HAP-1 (cell line): ENCODE data around the gene SERTAD3.
"Not testable (repeated sequence)": the region's sequence is repeated elsewhere in the genome, so short reads cannot be mapped to it uniquely, and the experiment has no call there.

Experiments used
- DNase-seq, 2 experiments: peaks; one replicate each; pipeline ENCODE4 v3.0.0-alpha.2; 2016 to 2020; ENCODE audit warnings: low spot score in 2 of 2
- H3K27me3 ChIP-seq: fragments of 250-450 bp; sonication (Bioruptor Pico); 2 replicates; pipeline ENCODE4 v1.5.1; 2020; ENCODE audit warnings: low read depth, mild to moderate bottlenecking, moderate library complexity
- H3K36me3 ChIP-seq: fragments of 250-450 bp; sonication (Bioruptor Pico); replicated peaks from 2 replicates; pipeline ENCODE4 v1.5.1; 2020; ENCODE audit warnings: mild to moderate bottlenecking
- H3K4me1 ChIP-seq: fragments of 250-450 bp; sonication (Bioruptor Pico); 2 replicates; pipeline ENCODE4 v1.5.1; 2020; ENCODE audit warnings: mild to moderate bottlenecking
- H3K4me3 ChIP-seq: fragments of 250-450 bp; sonication (Bioruptor Pico); 2 replicates; pipeline ENCODE4 v1.5.1; 2020; ENCODE audit warnings: mild to moderate bottlenecking, moderate library complexity
- H3K9me3 ChIP-seq: fragments of 250-450 bp; sonication (Bioruptor Pico); 2 replicates; pipeline ENCODE4 v1.5.1; 2020; ENCODE audit warnings: mild to moderate bottlenecking, moderate library complexity
- in situ Hi-C: fragments of 300-500 bp; cut with MboI; formaldehyde crosslinking; loops from 3 replicates; pipeline ENCODE4 v1.14.3; 2020; ENCODE audit warnings: low sequenced_read_pairs, inconsistent platforms, mixed read lengths

SERTAD3 gene

GRCh38 chr19:40465557-40466218 lies 21.6 kb upstream of the SERTAD3 start, which contains the start of gene BLVRB:
BLVRB (minus strand) TSS chr19:40465745; CDS start chr19:40465688, 57 bp downstream.
- Histone ChIP-seq H3K4me3 (peak within 1 kb of the TSS; percentile 68), H3K36me3 (no peaks in the 10 kb centered on the region), H3K27me3 (no peaks in the 10 kb centered on the region), H3K4me1 (peaks cover 11% of the 10 kb centered on the region), H3K9me3 (0 out of 2 replicates have a peak, but pooled peaks cover 2% of the 10 kb centered on the region)
- DNase-seq, result peak; percentile 97 to 100
- in situ Hi-C loops, result no loop called here

- DNase-seq, result no peak
These were observed 21.0 kb upstream of the SERTAD3 start for GRCh38 chr19:40465025-40465556.

GRCh38 chr19:40464059-40465024 lies 20.2 kb upstream of the SERTAD3 start:
- Histone ChIP-seq H3K4me1 (peaks cover 11% of the 10 kb centered on the region), H3K27me3 (no peaks in the 10 kb centered on the region), H3K36me3 (no peaks in the 10 kb centered on the region), H3K9me3 (0 out of 2 replicates have a peak, but pooled peaks cover 2% of the 10 kb centered on the region), H3K4me3 (peak overlapping the region; percentile 68)
- in situ Hi-C loops, result no loop called here
- DNase-seq, result peak; percentile 76 to 93

More at GRCh38 chr19:40465025-40465556, 21.0 kb upstream of the SERTAD3 start:
- H3K36me3 ChIP-seq, result no peaks in the 10 kb centered on the region
- no peaks in the 10 kb centered on the region for H3K27me3 ChIP-seq
- 0 out of 2 replicates have a peak, but pooled peaks cover 2% of the 10 kb centered on the region for H3K9me3 ChIP-seq
- H3K4me3 ChIP-seq, result peak overlapping the region; percentile 68
- in situ Hi-C loops, result no loop called here
- peaks cover 11% of the 10 kb centered on the region for H3K4me1 ChIP-seq

- H3K9me3 ChIP-seq, H3K36me3 ChIP-seq, DNase-seq, in situ Hi-C loops, H3K4me3 ChIP-seq, H3K27me3 ChIP-seq: not testable (repeated sequence)
- peaks cover 11% of the 10 kb centered on the region for H3K4me1 ChIP-seq
These were observed 19.5 kb upstream of the SERTAD3 start for GRCh38 chr19:40463587-40464037.

GRCh38 chr19:40461669-40462221 lies 17.6 kb upstream of the SERTAD3 start:
- in situ Hi-C loops, result no loop called here
- peaks cover 11% of the 10 kb centered on the region for H3K4me1 ChIP-seq
- H3K27me3 ChIP-seq, result no peaks in the 10 kb centered on the region

GRCh38 chr19:40460185-40460584 lies 16.1 kb upstream of the SERTAD3 start:
- DNase-seq, result no peak
- H3K4me1 ChIP-seq, result peaks cover 6% of the 10 kb centered on the region
- H3K9me3 ChIP-seq, result no peaks in the 10 kb centered on the region
- in situ Hi-C loops, result no loop called here
- no peaks in the 10 kb centered on the region for H3K27me3 ChIP-seq
- H3K4me3 ChIP-seq, result no peak overlapping the region
- H3K36me3 ChIP-seq, result peaks cover 2% of the 10 kb centered on the region; the same call in 1 of the 2 replicates

More at GRCh38 chr19:40461669-40462221, 17.6 kb upstream of the SERTAD3 start:
- H3K36me3 ChIP-seq, result no peaks in the 10 kb centered on the region
- 0 out of 2 replicates have a peak, but pooled peaks cover 2% of the 10 kb centered on the region for H3K9me3 ChIP-seq
- DNase-seq, result no peak
- no peak overlapping the region for H3K4me3 ChIP-seq

GRCh38 chr19:40458597-40458974 lies 14.5 kb upstream of the SERTAD3 start:
- H3K9me3 ChIP-seq, result no peaks in the 10 kb centered on the region
- peaks cover 3% of the 10 kb centered on the region; the same call in 1 of the 2 replicates for H3K36me3 ChIP-seq
- no peak for DNase-seq
- no peaks in the 10 kb centered on the region for H3K4me1 ChIP-seq
- in situ Hi-C loops, result no loop called here
- no peak overlapping the region for H3K4me3 ChIP-seq
- no peaks in the 10 kb centered on the region for H3K27me3 ChIP-seq

- Histone ChIP-seq H3K27me3 (no peaks in the 10 kb centered on the region), H3K4me1 (no peaks in the 10 kb centered on the region), H3K36me3 (peaks cover 3% of the 10 kb centered on the region; the same call in 1 of the 2 replicates), H3K4me3 (no peak overlapping the region), H3K9me3 (no peaks in the 10 kb centered on the region)
- in situ Hi-C loops, result no loop called here
- DNase-seq, result no peak
These were observed 13.9 kb upstream of the SERTAD3 start for GRCh38 chr19:40457953-40458596.

- no peaks in the 10 kb centered on the region for H3K9me3 ChIP-seq
- DNase-seq, result no peak
- in situ Hi-C loops, result no loop called here
These were observed 12.9 kb upstream of the SERTAD3 start for GRCh38 chr19:40457048-40457447.

GRCh38 chr19:40453943-40454342 lies 9.8 kb upstream of the SERTAD3 start:
- H3K4me1 ChIP-seq, in situ Hi-C loops, H3K9me3 ChIP-seq, H3K36me3 ChIP-seq, DNase-seq, H3K27me3 ChIP-seq, H3K4me3 ChIP-seq: not testable (repeated sequence)

More at GRCh38 chr19:40457048-40457447, 12.9 kb upstream of the SERTAD3 start:
- Histone ChIP-seq H3K4me3 (no peak overlapping the region), H3K27me3 (no peaks in the 10 kb centered on the region), H3K36me3 (peaks cover 3% of the 10 kb centered on the region; the same call in 1 of the 2 replicates), H3K4me1 (no peaks in the 10 kb centered on the region)

GRCh38 chr19:40453151-40453735 lies 9.1 kb upstream of the SERTAD3 start:
- in situ Hi-C loops, result no loop called here
- H3K27me3 ChIP-seq, result no peaks in the 10 kb centered on the region
- no peak for DNase-seq

GRCh38 chr19:40452016-40452415 lies 7.9 kb upstream of the SERTAD3 start:
- Histone ChIP-seq H3K4me1 (no peaks in the 10 kb centered on the region), H3K36me3 (peaks cover 10% of the 10 kb centered on the region), H3K27me3 (no peaks in the 10 kb centered on the region), H3K4me3 (no peak overlapping the region), H3K9me3 (no peaks in the 10 kb centered on the region)
- in situ Hi-C loops, result no loop called here
- DNase-seq, result no peak

More at GRCh38 chr19:40453151-40453735, 9.1 kb upstream of the SERTAD3 start:
- H3K9me3 ChIP-seq, result no peaks in the 10 kb centered on the region
- peaks cover 10% of the 10 kb centered on the region for H3K36me3 ChIP-seq
- H3K4me1 ChIP-seq, result no peaks in the 10 kb centered on the region
- no peak overlapping the region for H3K4me3 ChIP-seq
